Upper lobe of left lung (tissue), 4 donors: ENCODE results near the gene FAM13A.

Source experiments
- CTCF ChIP-seq, 6 experiments: fragments of 450-650 bp in 4 of 6; fragments of 200-600 bp in 2 of 6; sonication (generic) in 2 of 6; IDR thresholded peaks; one replicate each; pipeline ENCODE4 v1.5.1; 2016 to 2019; ENCODE audit warnings: antibody characterized with exemption in 6 of 6
- EP300 ChIP-seq, 4 donors: sonication (generic); formaldehyde crosslinking; IDR thresholded peaks; one replicate each; pipeline ENCODE4 v1.5.1; 2017; ENCODE audit warnings: antibody characterized with exemption in 4 of 4, control low read depth in 2 of 4
- POLR2A ChIP-seq, 4 donors: fragments of 450-650 bp; IDR thresholded peaks; one replicate each; pipeline ENCODE4 v1.5.1; 2016 to 2017; ENCODE audit warnings: antibody characterized with exemption in 4 of 4, mild to moderate bottlenecking in 2 of 4
- POLR2AphosphoS5 ChIP-seq, 2 donors: sonication (generic); formaldehyde crosslinking; IDR thresholded peaks; one replicate each; pipeline ENCODE4 v1.5.1; 2017; ENCODE audit warnings: antibody characterized with exemption in 2 of 2

GRCh38 chr4:88820698-88821415 is 236.1 kb downstream of the FAM13A start:
- TF ChIP-seq POLR2A (IDR thresholded peaks at IDR 0.05) (peak in 1 of 4 donors; percentile 35), CTCF (IDR thresholded peaks at IDR 0.05) (no peak), POLR2AphosphoS5 (IDR thresholded peaks at IDR 0.05) (no peak), EP300 (IDR thresholded peaks at IDR 0.05) (peak in 2 of 4 donors; percentile 14 to 25)
